Fibroblast of mammary gland (primary cell): ENCODE measurements around the gene GABARAPL2.
"Not testable (repeated sequence)": the region's sequence is repeated elsewhere in the genome, so short reads cannot be mapped to it uniquely, and the experiment has no call there.

Experiments
- DNase-seq: peaks from one replicate; pipeline ENCODE4 v3.0.0-alpha.2; 2010; ENCODE audit warnings: low read depth
- H3K4me3 ChIP-seq: 2 replicates; pipeline ENCODE4 v1.5.1; 2011; ENCODE audit warnings: low read depth, mild to moderate bottlenecking, low read length, moderate library complexity; ENCODE audit not compliant: control insufficient read depth
- TF ChIP-seq, protein P1 (sequence below): conservative IDR thresholded peaks from 2 replicates; pipeline ENCODE4 v1.5.1; 2011; ENCODE audit warnings: low read depth, low read length, inconsistent platforms; ENCODE audit not compliant: control insufficient read depth, insufficient read depth

The GABARAPL2 gene

DNA sequence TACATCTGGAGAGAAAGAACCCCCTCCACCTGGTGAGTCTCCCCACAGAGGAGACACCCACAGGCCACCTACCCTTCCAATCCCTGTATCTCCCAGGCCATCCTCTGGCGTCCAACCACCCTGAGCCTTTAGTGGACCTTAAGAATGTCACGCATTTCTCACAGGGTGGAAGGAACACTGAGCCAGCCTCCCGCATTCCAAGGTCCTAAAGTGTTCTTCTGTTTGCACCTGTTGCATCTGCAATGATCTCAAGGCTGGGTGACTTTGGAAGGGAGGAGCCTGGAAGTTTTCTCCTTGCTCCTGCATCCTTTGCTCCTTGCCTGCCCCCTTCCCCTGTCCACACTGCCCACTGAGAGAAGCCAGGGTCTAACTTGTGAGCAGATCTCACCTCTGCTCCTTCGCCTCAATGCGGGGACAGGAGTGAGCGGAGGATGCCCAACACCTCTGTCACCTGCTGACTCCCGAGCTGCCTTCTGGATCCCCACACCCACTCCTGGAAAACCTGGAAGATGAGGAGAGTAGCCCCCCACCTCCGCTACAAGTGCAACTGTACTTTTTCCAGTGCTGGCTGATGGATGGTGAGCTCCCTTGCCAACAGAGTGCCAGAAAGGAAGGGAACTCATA lies 33.9 kb upstream of the GABARAPL2 start:
- TF ChIP-seq, protein P1, sequence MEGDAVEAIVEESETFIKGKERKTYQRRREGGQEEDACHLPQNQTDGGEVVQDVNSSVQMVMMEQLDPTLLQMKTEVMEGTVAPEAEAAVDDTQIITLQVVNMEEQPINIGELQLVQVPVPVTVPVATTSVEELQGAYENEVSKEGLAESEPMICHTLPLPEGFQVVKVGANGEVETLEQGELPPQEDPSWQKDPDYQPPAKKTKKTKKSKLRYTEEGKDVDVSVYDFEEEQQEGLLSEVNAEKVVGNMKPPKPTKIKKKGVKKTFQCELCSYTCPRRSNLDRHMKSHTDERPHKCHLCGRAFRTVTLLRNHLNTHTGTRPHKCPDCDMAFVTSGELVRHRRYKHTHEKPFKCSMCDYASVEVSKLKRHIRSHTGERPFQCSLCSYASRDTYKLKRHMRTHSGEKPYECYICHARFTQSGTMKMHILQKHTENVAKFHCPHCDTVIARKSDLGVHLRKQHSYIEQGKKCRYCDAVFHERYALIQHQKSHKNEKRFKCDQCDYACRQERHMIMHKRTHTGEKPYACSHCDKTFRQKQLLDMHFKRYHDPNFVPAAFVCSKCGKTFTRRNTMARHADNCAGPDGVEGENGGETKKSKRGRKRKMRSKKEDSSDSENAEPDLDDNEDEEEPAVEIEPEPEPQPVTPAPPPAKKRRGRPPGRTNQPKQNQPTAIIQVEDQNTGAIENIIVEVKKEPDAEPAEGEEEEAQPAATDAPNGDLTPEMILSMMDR, result no peak
- H3K4me3 ChIP-seq, result no peak overlapping the region
- DNase-seq, result no peak

DNA sequence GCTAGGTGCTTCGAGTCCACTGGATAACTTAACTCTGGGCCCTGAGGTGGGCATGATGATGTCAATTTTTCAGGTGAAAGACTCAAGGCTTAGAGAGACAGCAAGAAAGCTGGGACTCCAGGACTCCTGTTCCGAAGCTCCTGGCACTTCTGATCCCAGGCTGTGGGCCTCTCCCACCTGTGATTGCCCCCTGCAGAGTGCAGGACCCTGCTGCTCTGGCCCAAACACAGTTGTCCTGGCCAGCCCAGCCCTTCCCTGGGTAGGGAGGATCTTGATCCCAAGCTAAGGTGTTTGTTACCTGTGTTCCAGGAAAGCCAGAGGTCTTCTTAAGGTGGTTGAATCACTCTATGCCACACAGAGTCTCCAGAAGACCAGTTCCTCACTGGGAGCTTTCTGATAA lies 33.4 kb upstream of the GABARAPL2 start:
- DNase-seq, result no peak
- H3K4me3 ChIP-seq, result no peak overlapping the region
- TF ChIP-seq, protein P1, result no peak

GRCh38 chr16:75534560-75535205 lies 31.5 kb upstream of the GABARAPL2 start:
- TF ChIP-seq, protein P1, result no peak
- no peak overlapping the region for H3K4me3 ChIP-seq
- DNase-seq, result no peak

DNA sequence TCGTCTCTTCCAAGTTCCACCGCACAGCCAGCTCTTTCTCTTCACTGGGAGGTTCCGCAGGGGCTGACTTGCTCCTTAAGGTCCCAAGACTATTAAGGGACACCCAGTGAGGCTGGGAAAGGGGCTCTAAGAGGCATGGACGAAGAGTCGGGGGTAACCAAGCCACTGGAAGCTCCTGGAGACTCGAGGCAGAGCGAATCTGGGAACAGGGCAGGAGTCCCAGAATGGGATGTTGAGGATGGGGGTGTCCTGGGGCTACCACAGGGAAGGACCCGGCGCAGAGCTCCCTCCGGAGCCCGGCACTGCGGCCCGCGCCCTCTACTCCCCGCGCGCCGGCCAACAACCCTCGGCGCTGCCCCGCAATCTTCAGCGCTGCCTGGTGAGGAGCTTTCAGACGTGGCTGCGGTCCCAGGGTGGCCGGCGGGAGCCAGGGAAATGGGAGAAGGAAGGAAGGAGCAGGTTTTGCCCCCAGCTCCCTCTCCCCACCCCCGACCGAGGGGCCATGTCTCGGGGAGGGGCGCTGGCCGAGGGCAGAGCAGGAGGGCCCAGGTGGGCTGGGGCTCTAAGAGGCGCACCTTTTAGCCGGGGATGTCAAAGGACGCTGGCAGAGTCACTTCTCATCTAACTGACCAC lies 30.9 kb upstream of the GABARAPL2 start:
- TF ChIP-seq, protein P1, result no peak
- H3K4me3 ChIP-seq, result no peak overlapping the region
- DNase-seq, result no peak

DNA sequence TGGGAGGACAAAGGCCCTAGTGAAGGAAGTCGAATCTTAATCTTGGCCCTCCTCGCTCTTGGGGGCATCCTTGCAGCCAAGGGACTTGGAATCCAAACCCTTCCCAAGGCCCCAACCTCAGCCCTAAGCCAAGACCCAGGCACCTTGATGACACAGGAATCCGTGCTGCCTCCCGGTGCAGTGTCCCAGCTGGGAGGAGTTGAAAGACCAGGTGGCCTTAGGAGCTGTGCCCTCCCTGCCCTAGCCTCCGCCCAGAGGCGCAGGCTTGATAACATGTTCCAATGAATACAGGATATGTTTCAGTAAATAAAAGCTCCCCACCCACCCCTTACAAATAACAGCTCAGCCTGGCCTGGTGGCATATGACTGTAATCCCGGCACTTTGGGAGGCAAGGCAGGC lies 30.3 kb upstream of the GABARAPL2 start, which contains the start of gene CHST5:
TSS of gene CHST5 (minus strand) at position 208 of the 400 bp plus-strand sequence. CDS start 5,724 bp downstream, outside the sequence.
- TF ChIP-seq, protein P1, result no peak
- DNase-seq, result no peak
- no peak within 1 kb of the TSS for H3K4me3 ChIP-seq

GRCh38 chr16:75537776-75538175 lies 28.4 kb upstream of the GABARAPL2 start:
- no peak overlapping the region for H3K4me3 ChIP-seq
- DNase-seq, result no peak
- TF ChIP-seq, protein P1, result no peak

DNA sequence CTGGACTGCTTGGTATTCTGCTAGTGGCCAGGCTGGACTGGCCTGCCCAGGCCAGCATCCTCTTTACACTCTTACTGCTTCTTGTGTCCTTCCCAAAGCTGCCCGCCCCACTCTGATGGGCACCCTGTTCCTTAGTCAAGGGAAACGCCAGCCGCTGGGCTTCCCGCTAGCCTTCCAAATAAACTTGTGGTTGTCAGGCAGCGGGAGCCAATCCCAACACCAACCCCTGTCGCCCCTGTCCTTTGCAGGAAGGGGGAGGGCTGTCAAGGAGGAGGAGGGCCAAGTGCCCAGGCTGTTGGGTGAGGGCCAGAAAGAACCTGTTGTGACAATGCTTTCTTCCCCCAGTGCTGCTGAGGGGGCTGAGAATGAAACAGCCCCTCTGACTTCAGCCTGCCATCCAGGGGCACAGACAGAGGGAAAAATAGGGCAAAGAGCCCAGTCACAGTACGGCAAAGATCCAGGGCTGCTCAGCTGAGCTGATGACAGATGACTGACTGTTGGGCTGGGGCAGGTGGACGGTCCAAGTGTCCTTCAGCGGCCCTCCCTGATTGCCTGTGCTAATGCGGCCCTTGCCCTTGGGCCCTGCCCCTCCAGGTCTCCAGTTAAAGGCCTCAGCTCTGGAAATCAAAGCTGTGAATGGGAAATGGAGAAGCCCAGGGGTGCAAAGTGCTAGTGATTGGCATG lies 27.2 kb upstream of the GABARAPL2 start:
- H3K4me3 ChIP-seq, result not testable (repeated sequence)

More for the DNA sequence above, 27.2 kb upstream of the GABARAPL2 start:
- not testable (repeated sequence) for DNase-seq
